CD14-positive monocyte (primary cell): ENCODE measurements around the gene DRD2. TPM values are rescaled to one million over a fixed set of nuclear protein-coding genes. Genes with fewer than 3 reads are reported as not detected.

Source experiments
- DNase-seq, 3 donors: peaks; one replicate each; pipeline ENCODE4 v3.0.0-alpha.2; 2011 to 2022
- H2AFZ ChIP-seq: 2 replicates; pipeline ENCODE4 v1.6.0; 2012; ENCODE audit warnings: mild to moderate bottlenecking, low read depth, low read length, inconsistent platforms; ENCODE audit not compliant: insufficient read depth, poor library complexity, severe bottlenecking
- H3K27ac ChIP-seq, 2 donors: 1 replicate in 1 of 2; 2 replicates in 1 of 2; pipeline ENCODE4 v1.5.1; 2012 to 2013; ENCODE audit warnings: low read length in 2 of 2, control low read depth in 1 of 2, inconsistent platforms in 1 of 2, low read depth in 1 of 2, mild to moderate bottlenecking in 1 of 2
- H3K27me3 ChIP-seq, 2 donors: one replicate each; pipeline versions ENCODE4 v1.6.0 to v1.6.1; 2011 to 2013; ENCODE audit warnings: low read length in 2 of 2; ENCODE audit not compliant: control insufficient read depth in 2 of 2, insufficient read depth in 2 of 2
- H3K36me3 ChIP-seq, 2 donors: replicated peaks in 1 of 2; 1 replicate in 1 of 2; 2 replicates in 1 of 2; pipeline versions ENCODE4 v1.5.1 to v1.6.1; 2012 to 2013; ENCODE audit warnings: low read length in 2 of 2, control low read depth in 1 of 2, inconsistent platforms in 1 of 2, mild to moderate bottlenecking in 1 of 2; ENCODE audit not compliant: insufficient read depth in 2 of 2, control insufficient read depth in 1 of 2
- H3K4me1 ChIP-seq, 2 donors: 1 replicate in 1 of 2; 2 replicates in 1 of 2; pipeline versions ENCODE4 v1.5.1 to v1.6.1; 2012 to 2013; ENCODE audit warnings: low read length in 2 of 2, control low read depth in 1 of 2, inconsistent platforms in 1 of 2, mild to moderate bottlenecking in 1 of 2, moderate library complexity in 1 of 2; ENCODE audit not compliant: insufficient read depth in 2 of 2, control insufficient read depth in 1 of 2
- H3K4me2 ChIP-seq: replicated peaks from 2 replicates; pipeline ENCODE3; 2012; ENCODE audit warnings: low read length, moderate library complexity, mild to moderate bottlenecking; ENCODE audit not compliant: poor library complexity, severe bottlenecking; ENCODE audit errors: extremely low read depth
- H3K4me3 ChIP-seq, 3 experiments: fragments of 200-600 bp in 1 of 3; sonication (generic) in 1 of 3; replicated peaks in 1 of 3; 1 replicate in 2 of 3; 2 replicates in 1 of 3; pipeline ENCODE4 v1.5.1; 2011 to 2013; ENCODE audit warnings: low read length in 3 of 3, mild to moderate bottlenecking in 3 of 3, control low read depth in 2 of 3, low read depth in 2 of 3, inconsistent platforms in 1 of 3, moderate library complexity in 1 of 3
- H3K79me2 ChIP-seq: 2 replicates; pipeline ENCODE4 v1.6.0; 2012; ENCODE audit warnings: mild to moderate bottlenecking, control low read depth, inconsistent platforms, low read length, moderate library complexity; ENCODE audit not compliant: insufficient read depth
- H3K9ac ChIP-seq: 2 replicates; pipeline ENCODE4 v1.6.0; 2017; ENCODE audit warnings: low read length, mild to moderate bottlenecking; ENCODE audit not compliant: insufficient read depth, poor library complexity, severe bottlenecking
- H3K9me3 ChIP-seq, 2 donors: replicated peaks in 1 of 2; 1 replicate in 1 of 2; 2 replicates in 1 of 2; pipeline versions ENCODE4 v1.5.1 to v1.6.1; 2012 to 2013; ENCODE audit warnings: low read length in 2 of 2, control low read depth in 1 of 2; ENCODE audit not compliant: control insufficient read depth in 1 of 2, insufficient read depth in 1 of 2
- H4K20me1 ChIP-seq: 2 replicates; pipeline ENCODE4 v1.6.0; 2012; ENCODE audit warnings: mild to moderate bottlenecking, low read length, control low read depth, moderate library complexity; ENCODE audit not compliant: insufficient read depth
- H3K27ac Mint-ChIP-seq, 7 donors: one replicate each; pipeline ENCODE4 v1.8.0; 2020; ENCODE audit warnings: mild to moderate bottlenecking in 7 of 7, mixed read lengths in 7 of 7, moderate library complexity in 6 of 7, inconsistent platforms in 2 of 7
- H3K27me3 Mint-ChIP-seq, 3 donors: one replicate each; pipeline ENCODE4 v1.8.0; 2021 to 2022; ENCODE audit warnings: low read depth in 3 of 3, mild to moderate bottlenecking in 3 of 3, mixed read lengths in 3 of 3, moderate library complexity in 3 of 3, inconsistent platforms in 1 of 3
- H3K36me3 Mint-ChIP-seq, 2 donors: one replicate each; pipeline ENCODE4 v1.8.0; 2020; ENCODE audit warnings: mixed read lengths in 2 of 2, inconsistent platforms in 1 of 2, mild to moderate bottlenecking in 1 of 2
- H3K4me1 Mint-ChIP-seq: one replicate; pipeline ENCODE4 v1.8.0; 2020; ENCODE audit warnings: mild to moderate bottlenecking, mixed read lengths
- H3K4me3 Mint-ChIP-seq, 2 donors: one replicate each; pipeline ENCODE4 v1.8.0; 2020; ENCODE audit warnings: mild to moderate bottlenecking in 2 of 2, mixed read lengths in 2 of 2, moderate library complexity in 1 of 2
- H3K9me3 Mint-ChIP-seq, 7 donors: one replicate each; pipeline ENCODE4 v1.8.0; 2020 to 2022; ENCODE audit warnings: mixed read lengths in 7 of 7, mild to moderate bottlenecking in 6 of 7, moderate library complexity in 6 of 7, inconsistent platforms in 2 of 7
- CTCF ChIP-seq: fragments of 200-600 bp; IDR thresholded peaks from one replicate; pipeline ENCODE4 v1.8.0; 2022; ENCODE audit warnings: antibody characterized with exemption, mild to moderate bottlenecking
- WGBS: methylation state at CpG from one replicate; pipeline ENCODE4 v1.1.5; 2013; ENCODE audit warnings: missing lambda C conversion rate; ENCODE audit not compliant: insufficient coverage; 5-methylcytosine and 5-hydroxymethylcytosine counted together
- intact Hi-C, 2 donors: fragments of 100-400 bp; cut with micrococcal nuclease; formaldehyde crosslinking; loops; one replicate each; pipeline versions ENCODE4 v1.15.0 to v1.15.1; 2023
- polyA plus RNA-seq, 3 donors: library from polyadenylated mRNA; depleted of rRNA in 1 of 3; unstranded in 2 of 3; stranded (reverse) in 1 of 3; fragments of 300-500 nt in 2 of 3; fragments of >200 nt in 1 of 3; fragmentation: Illumina TruSeq in 2 of 3; gene quantifications; 1 replicate in 2 of 3; 2 replicates in 1 of 3; pipeline ENCODE4 v1.2.3, GENCODE V29; 2012 to 2021

Gene DRD2
- polyA plus RNA-seq, 3 donors: not detected

- H3K27me3 ChIP-seq: no peaks in the 10 kb centered on the region
- Mint-ChIP-seq H3K9me3 (no peaks in the 10 kb centered on the region), H3K4me1 (no peaks in the 10 kb centered on the region), H3K27me3 (peaks cover 0 to 13% (median 4%) of the 10 kb centered on the region in 3 donors), H3K4me3 (no peak overlapping the region), H3K27ac (no peak overlapping the region), H3K36me3 (no peaks in the 10 kb centered on the region)
- no peak overlapping the region for H3K4me3 ChIP-seq
- no peaks in the 10 kb centered on the region for H4K20me1 ChIP-seq
- 81% methylated on average over 3 of the region's 3 CpGs for WGBS
- H2AFZ ChIP-seq: no peak overlapping the region
- no peaks in the 10 kb centered on the region for H3K79me2 ChIP-seq
- intact Hi-C loops: no loop called here
- H3K9me3 ChIP-seq: no peaks in the 10 kb centered on the region
- H3K4me2 ChIP-seq: no peak overlapping the region
- H3K4me1 ChIP-seq: no peaks in the 10 kb centered on the region
- no peak for TF ChIP-seq CTCF
- H3K27ac ChIP-seq: no peak overlapping the region
- H3K36me3 ChIP-seq: no peaks in the 10 kb centered on the region
- DNase-seq: no peak
- no peak overlapping the region for H3K9ac ChIP-seq
These were observed 14.7 kb downstream of the DRD2 start for GRCh38 chr11:113460469-113460868.

DNA sequence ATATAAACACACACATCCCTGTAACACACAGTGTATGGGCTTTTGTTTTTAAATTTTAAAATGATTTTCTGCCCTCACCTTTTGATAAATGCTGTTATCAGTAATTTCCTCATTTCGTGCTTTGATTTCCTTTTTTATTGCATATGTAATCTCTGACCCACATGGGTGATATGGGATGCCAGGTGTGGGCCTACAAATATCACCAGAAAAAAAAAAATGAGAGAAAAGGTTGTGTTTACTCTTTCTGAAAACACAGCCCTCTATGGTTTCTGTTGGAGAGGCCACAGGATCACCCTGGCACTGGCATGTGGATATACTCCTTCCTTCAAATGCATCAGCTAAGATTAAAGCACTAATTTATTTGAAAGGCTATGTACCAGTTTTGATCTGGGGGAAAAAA is 17.0 kb downstream of the DRD2 start:
- Histone ChIP-seq H3K79me2 (no peaks in the 10 kb centered on the region), H4K20me1 (no peaks in the 10 kb centered on the region), H2AFZ (no peak overlapping the region), H3K27ac (no peak overlapping the region), H3K4me3 (no peak overlapping the region), H3K4me1 (no peaks in the 10 kb centered on the region), H3K9ac (no peak overlapping the region), H3K27me3 (no peaks in the 10 kb centered on the region), H3K4me2 (no peak overlapping the region), H3K9me3 (no peaks in the 10 kb centered on the region), H3K36me3 (no peaks in the 10 kb centered on the region)
- no CpG with 5 or more reads among the region's 1 CpG for WGBS
- TF ChIP-seq CTCF: no peak
- intact Hi-C loops: no loop called here
- no peak for DNase-seq
- Mint-ChIP-seq H3K4me3 (no peak overlapping the region), H3K27ac (no peak overlapping the region), H3K36me3 (no peaks in the 10 kb centered on the region), H3K9me3 (no peaks in the 10 kb centered on the region), H3K4me1 (no peaks in the 10 kb centered on the region), H3K27me3 (peaks cover 0 to 13% (median 6%) of the 10 kb centered on the region in 3 donors)
